ENCODE results near the gene IFRD2. TPM values are rescaled to one million over a fixed set of nuclear protein-coding genes. Genes with fewer than 3 reads are reported as not detected.

The IFRD2 gene
- total and polyA plus RNA-seq, 2 of the 13 experiments (the other 11 are each of a cell fraction or from before 2014, with no cell fraction given) = 32.8 to 96.1 TPM

DNA sequence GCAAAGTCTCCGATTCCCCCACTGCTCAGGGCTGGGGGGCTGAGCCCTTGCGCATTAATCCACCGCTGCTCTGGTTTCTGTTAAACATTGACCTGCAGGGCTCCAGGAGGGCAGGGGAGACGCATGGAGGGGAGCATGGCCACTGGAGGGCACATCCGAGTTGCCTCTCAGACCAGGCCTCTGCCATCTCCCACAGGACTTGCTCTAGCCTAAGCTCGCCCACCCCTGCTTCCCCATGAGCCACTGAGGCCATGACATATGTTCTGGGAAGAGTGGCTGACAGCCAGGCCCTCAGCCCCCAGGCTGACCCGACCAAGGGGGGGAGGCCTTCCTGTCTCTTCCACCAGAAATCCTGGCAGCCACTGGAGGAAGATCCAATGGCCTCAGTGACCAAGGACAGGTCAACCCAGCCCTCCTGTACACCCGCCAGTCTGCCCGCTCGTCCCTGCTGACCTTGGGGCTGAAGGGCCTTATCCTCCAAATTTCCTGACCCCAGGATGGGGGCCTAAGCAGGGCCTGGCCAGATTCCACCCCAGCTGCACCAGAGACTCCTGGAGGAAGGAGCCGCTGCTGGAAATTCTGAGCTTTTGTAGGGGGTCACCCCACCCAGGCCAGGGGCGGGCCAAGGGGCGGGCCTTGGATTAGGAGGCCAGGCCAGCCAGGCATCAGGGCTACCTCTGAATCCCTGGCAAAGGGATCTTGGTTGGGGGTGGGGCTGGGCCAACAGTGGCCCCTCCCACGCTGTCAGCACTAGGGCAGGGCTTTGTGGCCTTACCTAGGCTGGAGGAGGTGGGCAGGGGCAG lies 11.0 kb upstream of the IFRD2 start, which contains the start of gene HYAL1 (continued):
- peak; percentile 72; the same call in 1 of the 2 replicates for TF ChIP-seq ZNF749 (CRISPR knock-in tag; IDR thresholded peaks at IDR 0.05; ENCODE audit: borderline replicate concordance)
- peak; percentile 10 for TF ChIP-seq ELF1 (CRISPR knock-in tag; IDR thresholded peaks at IDR 0.05)
- TF ChIP-seq ZFP41 (CRISPR knock-in tag; IDR thresholded peaks at IDR 0.05; ENCODE audit: borderline replicate concordance) = no peak; the same call in 1 of the 2 replicates
- TF ChIP-seq ZFP82 (CRISPR knock-in tag; IDR thresholded peaks at IDR 0.05; ENCODE audit: borderline replicate concordance) = peak; percentile 88
- TF ChIP-seq, protein P1, sequence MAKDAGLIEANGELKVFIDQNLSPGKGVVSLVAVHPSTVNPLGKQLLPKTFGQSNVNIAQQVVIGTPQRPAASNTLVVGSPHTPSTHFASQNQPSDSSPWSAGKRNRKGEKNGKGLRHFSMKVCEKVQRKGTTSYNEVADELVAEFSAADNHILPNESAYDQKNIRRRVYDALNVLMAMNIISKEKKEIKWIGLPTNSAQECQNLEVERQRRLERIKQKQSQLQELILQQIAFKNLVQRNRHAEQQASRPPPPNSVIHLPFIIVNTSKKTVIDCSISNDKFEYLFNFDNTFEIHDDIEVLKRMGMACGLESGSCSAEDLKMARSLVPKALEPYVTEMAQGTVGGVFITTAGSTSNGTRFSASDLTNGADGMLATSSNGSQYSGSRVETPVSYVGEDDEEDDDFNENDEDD (CRISPR knock-in tag; IDR thresholded peaks at IDR 0.05; ENCODE audit: borderline replicate concordance) = no peak
- TF ChIP-seq, protein P2, sequence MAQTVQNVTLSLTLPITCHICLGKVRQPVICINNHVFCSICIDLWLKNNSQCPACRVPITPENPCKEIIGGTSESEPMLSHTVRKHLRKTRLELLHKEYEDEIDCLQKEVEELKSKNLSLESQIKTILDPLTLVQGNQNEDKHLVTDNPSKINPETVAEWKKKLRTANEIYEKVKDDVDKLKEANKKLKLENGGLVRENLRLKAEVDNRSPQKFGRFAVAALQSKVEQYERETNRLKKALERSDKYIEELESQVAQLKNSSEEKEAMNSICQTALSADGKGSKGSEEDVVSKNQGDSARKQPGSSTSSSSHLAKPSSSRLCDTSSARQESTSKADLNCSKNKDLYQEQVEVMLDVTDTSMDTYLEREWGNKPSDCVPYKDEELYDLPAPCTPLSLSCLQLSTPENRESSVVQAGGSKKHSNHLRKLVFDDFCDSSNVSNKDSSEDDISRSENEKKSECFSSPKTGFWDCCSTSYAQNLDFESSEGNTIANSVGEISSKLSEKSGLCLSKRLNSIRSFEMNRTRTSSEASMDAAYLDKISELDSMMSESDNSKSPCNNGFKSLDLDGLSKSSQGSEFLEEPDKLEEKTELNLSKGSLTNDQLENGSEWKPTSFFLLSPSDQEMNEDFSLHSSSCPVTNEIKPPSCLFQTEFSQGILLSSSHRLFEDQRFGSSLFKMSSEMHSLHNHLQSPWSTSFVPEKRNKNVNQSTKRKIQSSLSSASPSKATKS (CRISPR knock-in tag; IDR thresholded peaks at IDR 0.05) = 0 out of 2 replicates have a peak, but pooled peaks have one; percentile 67
- TF ChIP-seq PAX8 (CRISPR knock-in tag; IDR thresholded peaks at IDR 0.05; ENCODE audit: borderline replicate concordance) = 0 out of 2 replicates have a peak, but pooled peaks have one; percentile 10
- TF ChIP-seq, protein P3, sequence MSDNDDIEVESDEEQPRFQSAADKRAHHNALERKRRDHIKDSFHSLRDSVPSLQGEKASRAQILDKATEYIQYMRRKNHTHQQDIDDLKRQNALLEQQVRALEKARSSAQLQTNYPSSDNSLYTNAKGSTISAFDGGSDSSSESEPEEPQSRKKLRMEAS (IDR thresholded peaks at IDR 0.05) = peak; percentile 82
- peak; percentile 71 for TF ChIP-seq ARNTL (CRISPR knock-in tag; IDR thresholded peaks at IDR 0.05)
- TF ChIP-seq GATAD1 (CRISPR knock-in tag; IDR thresholded peaks at IDR 0.05) = peak; percentile 47; the same call in 1 of the 2 replicates
- peak in 1 of 2 experiments; percentile 59; a peak in 2 of 4 replicates for TF ChIP-seq KLF16 (CRISPR knock-in tag; IDR thresholded peaks at IDR 0.05)
- TF ChIP-seq ZNF781 (CRISPR knock-in tag; IDR thresholded peaks at IDR 0.05; ENCODE audit: borderline replicate concordance, not compliant biosample characterization) = peak; percentile 50
- peak; percentile 64 for TF ChIP-seq PPARG (CRISPR knock-in tag; conservative IDR thresholded peaks at IDR 0.05)
- TF ChIP-seq, protein P4, sequence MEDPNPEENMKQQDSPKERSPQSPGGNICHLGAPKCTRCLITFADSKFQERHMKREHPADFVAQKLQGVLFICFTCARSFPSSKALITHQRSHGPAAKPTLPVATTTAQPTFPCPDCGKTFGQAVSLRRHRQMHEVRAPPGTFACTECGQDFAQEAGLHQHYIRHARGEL (CRISPR knock-in tag; IDR thresholded peaks at IDR 0.05) = no peak
- TF ChIP-seq, protein P5, sequence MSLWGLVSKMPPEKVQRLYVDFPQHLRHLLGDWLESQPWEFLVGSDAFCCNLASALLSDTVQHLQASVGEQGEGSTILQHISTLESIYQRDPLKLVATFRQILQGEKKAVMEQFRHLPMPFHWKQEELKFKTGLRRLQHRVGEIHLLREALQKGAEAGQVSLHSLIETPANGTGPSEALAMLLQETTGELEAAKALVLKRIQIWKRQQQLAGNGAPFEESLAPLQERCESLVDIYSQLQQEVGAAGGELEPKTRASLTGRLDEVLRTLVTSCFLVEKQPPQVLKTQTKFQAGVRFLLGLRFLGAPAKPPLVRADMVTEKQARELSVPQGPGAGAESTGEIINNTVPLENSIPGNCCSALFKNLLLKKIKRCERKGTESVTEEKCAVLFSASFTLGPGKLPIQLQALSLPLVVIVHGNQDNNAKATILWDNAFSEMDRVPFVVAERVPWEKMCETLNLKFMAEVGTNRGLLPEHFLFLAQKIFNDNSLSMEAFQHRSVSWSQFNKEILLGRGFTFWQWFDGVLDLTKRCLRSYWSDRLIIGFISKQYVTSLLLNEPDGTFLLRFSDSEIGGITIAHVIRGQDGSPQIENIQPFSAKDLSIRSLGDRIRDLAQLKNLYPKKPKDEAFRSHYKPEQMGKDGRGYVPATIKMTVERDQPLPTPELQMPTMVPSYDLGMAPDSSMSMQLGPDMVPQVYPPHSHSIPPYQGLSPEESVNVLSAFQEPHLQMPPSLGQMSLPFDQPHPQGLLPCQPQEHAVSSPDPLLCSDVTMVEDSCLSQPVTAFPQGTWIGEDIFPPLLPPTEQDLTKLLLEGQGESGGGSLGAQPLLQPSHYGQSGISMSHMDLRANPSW (CRISPR knock-in tag; IDR thresholded peaks at IDR 0.05; ENCODE audit: borderline replicate concordance) = peak; percentile 82; the same call in 1 of the 2 replicates
- TF ChIP-seq GLI4 (CRISPR knock-in tag; IDR thresholded peaks at IDR 0.05; ENCODE audit: borderline replicate concordance) = peak; percentile 85; the same call in 1 of the 2 replicates
- TF ChIP-seq, protein P6, sequence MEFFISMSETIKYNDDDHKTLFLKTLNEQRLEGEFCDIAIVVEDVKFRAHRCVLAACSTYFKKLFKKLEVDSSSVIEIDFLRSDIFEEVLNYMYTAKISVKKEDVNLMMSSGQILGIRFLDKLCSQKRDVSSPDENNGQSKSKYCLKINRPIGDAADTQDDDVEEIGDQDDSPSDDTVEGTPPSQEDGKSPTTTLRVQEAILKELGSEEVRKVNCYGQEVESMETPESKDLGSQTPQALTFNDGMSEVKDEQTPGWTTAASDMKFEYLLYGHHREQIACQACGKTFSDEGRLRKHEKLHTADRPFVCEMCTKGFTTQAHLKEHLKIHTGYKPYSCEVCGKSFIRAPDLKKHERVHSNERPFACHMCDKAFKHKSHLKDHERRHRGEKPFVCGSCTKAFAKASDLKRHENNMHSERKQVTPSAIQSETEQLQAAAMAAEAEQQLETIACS (CRISPR knock-in tag; IDR thresholded peaks at IDR 0.05) = no peak

Measured in HepG2 (cell line).